GM18951 (cell line): ENCODE measurements around the gene COX6B2.

Experiments used
- POLR2A ChIP-seq: IDR thresholded peaks from 4 replicates; pipeline ENCODE4 v1.6.1; 2011; ENCODE audit warnings: mild to moderate bottlenecking; ENCODE audit not compliant: insufficient read length, insufficient read depth; ENCODE audit errors: extremely low read depth
- in situ Hi-C: fragments of 300-500 bp; cut with MboI; formaldehyde crosslinking; loops from one replicate; pipeline ENCODE4 v1.12.0; 2022; ENCODE audit warnings: low sequenced_read_pairs, mixed read lengths, inconsistent platforms; ENCODE audit not compliant: unreplicated experiment

Gene COX6B2

GRCh38 chr19:55376241-55376933 is 21.9 kb upstream of the COX6B2 start, which contains the start of gene TMEM190:
TMEM190 (plus strand) TSS chr19:55376826; CDS start chr19:55376854, 28 bp downstream.
- in situ Hi-C loops: no loop called here

GRCh38 chr19:55373993-55374757 is 19.7 kb upstream of the COX6B2 start:
- TF ChIP-seq POLR2A: no peak
- in situ Hi-C loops: no loop called here

More at GRCh38 chr19:55376241-55376933, 21.9 kb upstream of the COX6B2 start, which contains the start of gene TMEM190:
- TF ChIP-seq POLR2A: no peak

- no peak for TF ChIP-seq POLR2A
- in situ Hi-C loops: no loop called here
These were observed 18.9 kb upstream of the COX6B2 start for GRCh38 chr19:55373306-55373992.

- in situ Hi-C loops: no loop called here
- TF ChIP-seq POLR2A: no peak
These were observed 18.0 kb upstream of the COX6B2 start for GRCh38 chr19:55372316-55373081.

- in situ Hi-C loops: no loop called here
- TF ChIP-seq POLR2A: no peak
These were observed 15.9 kb upstream of the COX6B2 start, which contains the start of gene IL11 for GRCh38 chr19:55370305-55370988. IL11 (minus strand) TSS chr19:55370463; CDS start chr19:55370310, 153 bp downstream.

- no peak for TF ChIP-seq POLR2A
- in situ Hi-C loops: no loop called here
These were observed 15.3 kb upstream of the COX6B2 start for GRCh38 chr19:55369653-55370304.

GRCh38 chr19:55368701-55369563 is 14.4 kb upstream of the COX6B2 start:
- in situ Hi-C loops: no loop called here
- no peak for TF ChIP-seq POLR2A

- in situ Hi-C loops: no loop called here
- TF ChIP-seq POLR2A: no peak
These were observed 13.6 kb upstream of the COX6B2 start for GRCh38 chr19:55368106-55368505.

- TF ChIP-seq POLR2A: no peak
- in situ Hi-C loops: no loop called here
These were observed 12.3 kb upstream of the COX6B2 start for GRCh38 chr19:55366790-55367189.

GRCh38 chr19:55365964-55366363 is 11.4 kb upstream of the COX6B2 start:
- TF ChIP-seq POLR2A: no peak
- in situ Hi-C loops: no loop called here

GRCh38 chr19:55365245-55365644 is 10.7 kb upstream of the COX6B2 start:
- no peak for TF ChIP-seq POLR2A
- in situ Hi-C loops: no loop called here
